ENCODE data around the gene TCFL5.

TCFL5 gene

GRCh38 chr20:62841705-62842212 lies 19.9 kb downstream of the TCFL5 start:
- no peak for DNase-seq (ENCODE audit: low read depth, low spot score)
- TF ChIP-seq YY1 (IDR thresholded peaks at IDR 0.05; ENCODE audit: insufficient read depth, insufficient read length) (no peak), SUZ12 (IDR thresholded peaks at IDR 0.05; ENCODE audit: extremely low read depth, insufficient read depth, insufficient read length) (no peak), ZNF274 (IDR thresholded peaks at IDR 0.05; ENCODE audit: low read depth, low read length) (no peak)

GRCh38 chr20:62840244-62841197 lies 21.1 kb downstream of the TCFL5 start:
- Histone ChIP-seq H3K36me3 (ENCODE audit: insufficient read depth, insufficient read length, low read length) (peaks cover 63% of the 10 kb centered on the region), H3K27me3 (ENCODE audit: insufficient read depth, insufficient read length) (no peaks in the 10 kb centered on the region), H3K9me3 (ENCODE audit: insufficient read depth, low read length) (peaks cover 3% of the 10 kb centered on the region; the same call in 1 of the 2 replicates), H3K4me1 (ENCODE audit: insufficient read depth, insufficient read length) (peaks cover 2% of the 10 kb centered on the region), H3K9ac (ENCODE audit: insufficient read length, low read depth) (no peak overlapping the region), H3K4me3 (ENCODE audit: insufficient read length, low read depth) (no peak overlapping the region)
- TF ChIP-seq YY1 (IDR thresholded peaks at IDR 0.05; ENCODE audit: insufficient read depth, insufficient read length) (no peak), ZNF274 (IDR thresholded peaks at IDR 0.05; ENCODE audit: low read depth, low read length) (no peak), SUZ12 (IDR thresholded peaks at IDR 0.05; ENCODE audit: extremely low read depth, insufficient read depth, insufficient read length) (no peak)
- no peak for DNase-seq (ENCODE audit: low read depth, low spot score)

More at GRCh38 chr20:62841705-62842212, 19.9 kb downstream of the TCFL5 start:
- Histone ChIP-seq H3K4me1 (ENCODE audit: insufficient read depth, insufficient read length) (no peaks in the 10 kb centered on the region), H3K9ac (ENCODE audit: insufficient read length, low read depth) (no peak overlapping the region), H3K27me3 (ENCODE audit: insufficient read depth, insufficient read length) (no peaks in the 10 kb centered on the region), H3K4me3 (ENCODE audit: insufficient read length, low read depth) (no peak overlapping the region), H3K36me3 (ENCODE audit: insufficient read depth, insufficient read length, low read length) (peaks cover 62% of the 10 kb centered on the region), H3K9me3 (ENCODE audit: insufficient read depth, low read length) (peaks cover 3% of the 10 kb centered on the region; the same call in 1 of the 2 replicates)

- peaks cover 3% of the 10 kb centered on the region; the same call in 1 of the 2 replicates for H3K9me3 ChIP-seq (ENCODE audit: insufficient read depth, low read length)
- peaks cover 68% of the 10 kb centered on the region for H3K36me3 ChIP-seq (ENCODE audit: insufficient read depth, insufficient read length, low read length)
- TF ChIP-seq ZNF274 (IDR thresholded peaks at IDR 0.05; ENCODE audit: low read depth, low read length), result no peak
- TF ChIP-seq YY1 (IDR thresholded peaks at IDR 0.05; ENCODE audit: insufficient read depth, insufficient read length), result no peak
- H3K9ac ChIP-seq (ENCODE audit: insufficient read length, low read depth), result no peak overlapping the region
- no peaks in the 10 kb centered on the region for H3K27me3 ChIP-seq (ENCODE audit: insufficient read depth, insufficient read length)
- peaks cover 2% of the 10 kb centered on the region for H3K4me1 ChIP-seq (ENCODE audit: insufficient read depth, insufficient read length)
- no peak for DNase-seq (ENCODE audit: low read depth, low spot score)
- no peak overlapping the region for H3K4me3 ChIP-seq (ENCODE audit: insufficient read length, low read depth)
Observed at GRCh38 chr20:62839816-62840215, 21.8 kb downstream of the TCFL5 start.

GRCh38 chr20:62839261-62839660 lies 22.4 kb downstream of the TCFL5 start:
- Histone ChIP-seq H3K9ac (ENCODE audit: insufficient read length, low read depth) (no peak overlapping the region), H3K4me1 (ENCODE audit: insufficient read depth, insufficient read length) (peaks cover 2% of the 10 kb centered on the region), H3K36me3 (ENCODE audit: insufficient read depth, insufficient read length, low read length) (peaks cover 72% of the 10 kb centered on the region), H3K9me3 (ENCODE audit: insufficient read depth, low read length) (peaks cover 2% of the 10 kb centered on the region; the same call in 1 of the 2 replicates), H3K27me3 (ENCODE audit: insufficient read depth, insufficient read length) (no peaks in the 10 kb centered on the region), H3K4me3 (ENCODE audit: insufficient read length, low read depth) (no peak overlapping the region)
- DNase-seq (ENCODE audit: low read depth, low spot score), result no peak
- no peak for TF ChIP-seq SUZ12 (IDR thresholded peaks at IDR 0.05; ENCODE audit: extremely low read depth, insufficient read depth, insufficient read length)

- H3K4me3 ChIP-seq (ENCODE audit: insufficient read length, low read depth), result no peak overlapping the region
- no peaks in the 10 kb centered on the region for H3K9me3 ChIP-seq (ENCODE audit: insufficient read depth, low read length)
- no peak for TF ChIP-seq SUZ12 (IDR thresholded peaks at IDR 0.05; ENCODE audit: extremely low read depth, insufficient read depth, insufficient read length)
- no peak for TF ChIP-seq ZNF274 (IDR thresholded peaks at IDR 0.05; ENCODE audit: low read depth, low read length)
- TF ChIP-seq YY1 (IDR thresholded peaks at IDR 0.05; ENCODE audit: insufficient read depth, insufficient read length), result no peak
- no peak for DNase-seq (ENCODE audit: low read depth, low spot score)
- no peak overlapping the region for H3K9ac ChIP-seq (ENCODE audit: insufficient read length, low read depth)
- H3K36me3 ChIP-seq (ENCODE audit: insufficient read depth, insufficient read length, low read length), result peaks cover 75% of the 10 kb centered on the region
- peaks cover 2% of the 10 kb centered on the region for H3K4me1 ChIP-seq (ENCODE audit: insufficient read depth, insufficient read length)
- H3K27me3 ChIP-seq (ENCODE audit: insufficient read depth, insufficient read length), result no peaks in the 10 kb centered on the region
Observed at GRCh38 chr20:62838128-62838891, 23.3 kb downstream of the TCFL5 start.

GRCh38 chr20:62837790-62838127 lies 23.9 kb downstream of the TCFL5 start:
- Histone ChIP-seq H3K36me3 (ENCODE audit: insufficient read depth, insufficient read length, low read length) (peaks cover 80% of the 10 kb centered on the region), H3K27me3 (ENCODE audit: insufficient read depth, insufficient read length) (no peaks in the 10 kb centered on the region), H3K4me3 (ENCODE audit: insufficient read length, low read depth) (no peak overlapping the region), H3K9me3 (ENCODE audit: insufficient read depth, low read length) (no peaks in the 10 kb centered on the region), H3K9ac (ENCODE audit: insufficient read length, low read depth) (no peak overlapping the region), H3K4me1 (ENCODE audit: insufficient read depth, insufficient read length) (peaks cover 7% of the 10 kb centered on the region)
- no peak for DNase-seq (ENCODE audit: low read depth, low spot score)
- TF ChIP-seq YY1 (IDR thresholded peaks at IDR 0.05; ENCODE audit: insufficient read depth, insufficient read length) (no peak), SUZ12 (IDR thresholded peaks at IDR 0.05; ENCODE audit: extremely low read depth, insufficient read depth, insufficient read length) (no peak), ZNF274 (IDR thresholded peaks at IDR 0.05; ENCODE audit: low read depth, low read length) (no peak)

GRCh38 chr20:62836967-62837490 lies 24.6 kb downstream of the TCFL5 start:
- Histone ChIP-seq H3K9me3 (ENCODE audit: insufficient read depth, low read length) (no peaks in the 10 kb centered on the region), H3K36me3 (ENCODE audit: insufficient read depth, insufficient read length, low read length) (peaks cover 86% of the 10 kb centered on the region), H3K9ac (ENCODE audit: insufficient read length, low read depth) (no peak overlapping the region), H3K4me3 (ENCODE audit: insufficient read length, low read depth) (no peak overlapping the region), H3K4me1 (ENCODE audit: insufficient read depth, insufficient read length) (peaks cover 12% of the 10 kb centered on the region), H3K27me3 (ENCODE audit: insufficient read depth, insufficient read length) (no peaks in the 10 kb centered on the region)
- no peak for TF ChIP-seq SUZ12 (IDR thresholded peaks at IDR 0.05; ENCODE audit: extremely low read depth, insufficient read depth, insufficient read length)
- no peak for TF ChIP-seq ZNF274 (IDR thresholded peaks at IDR 0.05; ENCODE audit: low read depth, low read length)
- DNase-seq (ENCODE audit: low read depth, low spot score), result no peak
